DMS 273 treated with DMSO at 0.1 percent for 48 hours (cell line): ENCODE data around the gene ATP6V1G2.
"Not testable (repeated sequence)": the region's sequence is repeated elsewhere in the genome, so short reads cannot be mapped to it uniquely, and the experiment has no call there.

Experiments
- DNase-seq: peaks from one replicate; lab custom pipeline; 2025; lab: John Stamatoyannopoulos, UW

Gene ATP6V1G2

GRCh38 chr6:31529329-31530150, 16.9 kb downstream of the ATP6V1G2 start:
- no peak for DNase-seq

GRCh38 chr6:31528821-31529328, 17.5 kb downstream of the ATP6V1G2 start, which contains the start of gene MCCD1:
TSS of gene MCCD1 (plus strand) at chr6:31528962. CDS start at chr6:31529015, 53 bp downstream.
- no peak for DNase-seq

- peak; percentile 10 for DNase-seq
Measured at GRCh38 chr6:31528307-31528777, 18.1 kb downstream of the ATP6V1G2 start.

GRCh38 chr6:31525932-31526591, 20.3 kb downstream of the ATP6V1G2 start:
- no peak for DNase-seq

- DNase-seq = no peak
Measured at GRCh38 chr6:31525553-31525931, 20.9 kb downstream of the ATP6V1G2 start.

- DNase-seq = no peak
Measured at GRCh38 chr6:31521835-31522234, 24.6 kb downstream of the ATP6V1G2 start.

GRCh38 chr6:31513456-31514165, 32.8 kb downstream of the ATP6V1G2 start:
- DNase-seq = no peak

- DNase-seq = no peak
Measured at GRCh38 chr6:31510007-31510406, 36.4 kb downstream of the ATP6V1G2 start.

- not testable (repeated sequence) for DNase-seq
Measured at GRCh38 chr6:31509036-31509435, 37.4 kb downstream of the ATP6V1G2 start.

GRCh38 chr6:31502586-31502985, 43.8 kb downstream of the ATP6V1G2 start:
- no peak for DNase-seq

- not testable (repeated sequence) for DNase-seq
Measured at GRCh38 chr6:31499648-31500047, 46.8 kb downstream of the ATP6V1G2 start.

- DNase-seq = peak; percentile 5
Measured at GRCh38 chr6:31498748-31499147, 47.7 kb downstream of the ATP6V1G2 start.

- peak; percentile 47 for DNase-seq
Measured at GRCh38 chr6:31497531-31498476, 48.6 kb downstream of the ATP6V1G2 start, which contains the start of gene MICB. TSS of gene MICB (plus strand) at chr6:31498145. CDS start at chr6:31498194, 49 bp downstream.

- not testable (repeated sequence) for DNase-seq
Measured at GRCh38 chr6:31496826-31497225, 49.6 kb downstream of the ATP6V1G2 start.

- no peak for DNase-seq
Measured at GRCh38 chr6:31495580-31495979, 50.8 kb downstream of the ATP6V1G2 start.
